IMR-90 (cell line): Measurements from ENCODE around the gene ZCCHC24. TPM values are rescaled to one million over a fixed set of nuclear protein-coding genes. Genes with fewer than 3 reads are reported as not detected.

Source experiments
- ATAC-seq: fragments of 200-7000 bp; cut with Tn5 transposase; 2 replicates; pipeline ENCODE4 v1.9.1; 2020; ENCODE audit warnings: low read depth, mild to moderate bottlenecking, moderate library complexity
- BruUV-seq: library from RNA; stranded (reverse); fragments of 400-500 nt; replicated peaks from 2 replicates; lab custom pipeline; 2021; lab: Mats Ljungman, UMichigan
- CTCF ChIA-PET: fragments of 300-600 bp; formaldehyde crosslinking; extraction: SDS; loops from one replicate; lab custom pipeline; 2021; ENCODE audit warnings: antibody characterized with exemption; lab: Yijun Ruan, JAX
- POLR2A ChIA-PET: fragments of 300-600 bp; sonication (Branson Sonifier 250); formaldehyde crosslinking; loops from one replicate; lab custom pipeline; 2022; ENCODE audit warnings: antibody characterized with exemption; ENCODE audit not compliant: unreplicated experiment; lab: Charles Lee
- DNase-seq: peaks from one replicate; pipeline ENCODE4 v3.0.0; 2013
- H2AFZ ChIP-seq: replicated peaks from 2 replicates; pipeline ENCODE3; 2013; ENCODE audit warnings: low read length, mild to moderate bottlenecking; ENCODE audit not compliant: poor library complexity
- H2AK5ac ChIP-seq: 2 replicates; pipeline ENCODE4 v1.6.1; 2013; ENCODE audit warnings: low read depth, low read length, inconsistent platforms
- H2AK9ac ChIP-seq: replicated peaks from 2 replicates; pipeline ENCODE3; 2013; ENCODE audit warnings: mild to moderate bottlenecking, low read depth, low read length, moderate library complexity; ENCODE audit not compliant: poor library complexity
- H2BK120ac ChIP-seq: 2 replicates; pipeline ENCODE4 v1.6.1; 2013; ENCODE audit warnings: low read depth, low read length, inconsistent platforms
- H2BK15ac ChIP-seq: 3 replicates; pipeline ENCODE4 v1.6.1; 2013; ENCODE audit warnings: low read depth, low read length, inconsistent platforms
- H2BK20ac ChIP-seq: 2 replicates; pipeline ENCODE4 v1.6.1; 2013; ENCODE audit warnings: low read depth, mild to moderate bottlenecking, inconsistent platforms, low read length, moderate library complexity
- H2BK5ac ChIP-seq: 2 replicates; pipeline ENCODE4 v1.6.1; 2013; ENCODE audit warnings: mild to moderate bottlenecking, low read depth, low read length, inconsistent platforms; ENCODE audit not compliant: poor library complexity, severe bottlenecking
- H3K14ac ChIP-seq: replicated peaks from 2 replicates; pipeline ENCODE4 v1.6.1; 2013; ENCODE audit warnings: low read depth, low read length, inconsistent platforms
- H3K18ac ChIP-seq: 2 replicates; pipeline ENCODE4 v1.6.1; 2013; ENCODE audit warnings: low read depth, low read length, control low read depth
- H3K23ac ChIP-seq: 2 replicates; pipeline ENCODE4 v1.6.1; 2013; ENCODE audit warnings: low read depth, low read length, inconsistent platforms
- H3K27ac ChIP-seq: 2 replicates; pipeline ENCODE4 v1.5.1; 2013; ENCODE audit warnings: mild to moderate bottlenecking, control low read depth, low read length; ENCODE audit not compliant: insufficient read depth
- H3K27me3 ChIP-seq: 2 replicates; pipeline ENCODE4 v1.6.1; 2013; ENCODE audit warnings: low read length; ENCODE audit not compliant: control insufficient read depth, insufficient read depth
- H3K36me3 ChIP-seq: 2 replicates; pipeline ENCODE4 v1.6.1; 2013; ENCODE audit warnings: low read length, mixed read lengths; ENCODE audit not compliant: control insufficient read depth, insufficient read depth
- H3K4ac ChIP-seq: 2 replicates; pipeline ENCODE4 v1.6.1; 2013; ENCODE audit warnings: low read depth, low read length, inconsistent platforms
- H3K4me1 ChIP-seq: 2 replicates; pipeline ENCODE4 v1.6.1; 2013; ENCODE audit warnings: low read length, mixed read lengths; ENCODE audit not compliant: control insufficient read depth, insufficient read depth
- H3K4me2 ChIP-seq: 2 replicates; pipeline ENCODE4 v1.6.1; 2013; ENCODE audit warnings: low read depth, mild to moderate bottlenecking, control low read depth, low read length, moderate library complexity
- H3K4me3 ChIP-seq: 2 replicates; pipeline ENCODE4 v1.5.1; 2013; ENCODE audit warnings: low read depth, mild to moderate bottlenecking, control low read depth, low read length, moderate library complexity; ENCODE audit not compliant: insufficient read depth
- H3K56ac ChIP-seq: 2 replicates; pipeline ENCODE4 v1.6.1; 2013; ENCODE audit warnings: low read length, inconsistent platforms; ENCODE audit not compliant: insufficient read depth; ENCODE audit errors: extremely low read depth
- H3K79me1 ChIP-seq, 2 experiments: 2 replicates each; pipeline ENCODE4 v1.6.1; 2013; ENCODE audit warnings: low read length in 2 of 2, inconsistent platforms in 1 of 2, low read depth in 1 of 2
- H3K9ac ChIP-seq: 2 replicates; pipeline ENCODE4 v1.6.1; 2013; ENCODE audit warnings: low read depth, low read length, control low read depth
- H3K9me1 ChIP-seq: 2 replicates; pipeline ENCODE4 v1.6.1; 2013; ENCODE audit warnings: low read length, inconsistent platforms; ENCODE audit not compliant: insufficient read depth
- H3K9me3 ChIP-seq: 2 replicates; pipeline ENCODE4 v1.6.1; 2013; ENCODE audit warnings: low read length; ENCODE audit not compliant: control insufficient read depth, insufficient read depth
- H4K20me1 ChIP-seq: 2 replicates; pipeline ENCODE4 v1.6.1; 2013; ENCODE audit warnings: low read length, inconsistent platforms; ENCODE audit not compliant: insufficient read depth
- H4K5ac ChIP-seq: 2 replicates; pipeline ENCODE4 v1.6.1; 2013; ENCODE audit warnings: mild to moderate bottlenecking, low read depth, low read length, control low read depth
- H4K8ac ChIP-seq, 2 experiments: 2 replicates each; pipeline ENCODE4 v1.6.1; 2013; ENCODE audit warnings: low read depth in 2 of 2, low read length in 2 of 2, control low read depth in 1 of 2, inconsistent platforms in 1 of 2
- H4K91ac ChIP-seq: 2 replicates; pipeline ENCODE4 v1.6.1; 2013; ENCODE audit warnings: low read depth, low read length, inconsistent platforms; ENCODE audit not compliant: insufficient read depth
- BHLHE40 ChIP-seq: fragments of 150-350 bp; IDR thresholded peaks from 2 replicates; pipeline ENCODE4 v1.6.1; 2016; ENCODE audit warnings: mild to moderate bottlenecking, low read depth, low read length
- MAFK ChIP-seq: IDR thresholded peaks from 2 replicates; pipeline ENCODE4 v1.6.1; 2012; ENCODE audit warnings: low read depth, low read length, improper control_type of control experiment
- MAZ ChIP-seq: IDR thresholded peaks from 2 replicates; pipeline ENCODE4 v1.6.1; 2012; ENCODE audit warnings: low read depth, mild to moderate bottlenecking, low read length, improper control_type of control experiment, moderate library complexity, borderline replicate concordance
- SMC3 ChIP-seq: fragments of 150-350 bp; IDR thresholded peaks from 2 replicates; pipeline ENCODE4 v1.6.1; 2016; ENCODE audit warnings: low read depth, mild to moderate bottlenecking, antibody characterized with exemption, low read length, moderate library complexity
- WGBS, 2 experiments: methylation state at CpG; one replicate each; pipeline versions ENCODE4 v1.1.5 to v1.1.7; 2013; ENCODE audit warnings: missing lambda C conversion rate in 2 of 2; ENCODE audit not compliant: insufficient read length in 1 of 2; ENCODE audit errors: extremely low coverage in 2 of 2; 5-methylcytosine and 5-hydroxymethylcytosine counted together
- dilution Hi-C: fragments of 300-500 bp; cut with HindIII; formaldehyde crosslinking; loops from one replicate; pipeline ENCODE4 v1.14.3; 2018; ENCODE audit warnings: low sequenced_read_pairs; ENCODE audit not compliant: unreplicated experiment
- in situ Hi-C: fragments of 300-500 bp; cut with MboI; formaldehyde crosslinking; loops from 3 replicates; pipeline ENCODE4 v1.14.3; 2019; ENCODE audit warnings: low sequenced_read_pairs, inconsistent platforms, mixed read lengths
- intact Hi-C: fragments of 100-400 bp; cut with micrococcal nuclease; formaldehyde crosslinking; loops from 2 replicates; pipeline ENCODE4 v1.10.0; 2022
- polyA plus RNA-seq, 3 experiments: library from polyadenylated mRNA; depleted of rRNA; stranded (reverse); fragments of >200 nt; gene quantifications; 2 replicates each; pipeline ENCODE4 v1.2.3, GENCODE V29; 2012; ENCODE audit warnings: low replicate concordance in 1 of 3
- total RNA-seq: library from RNA; depleted of rRNA; stranded (reverse); fragments of >200 nt; gene quantifications from 2 replicates; pipeline ENCODE4 v1.2.3, GENCODE V29; 2012

ZCCHC24 gene
- total and polyA plus RNA-seq, 2 of the 4 experiments (the other 2 are of a cell fraction), result 15.1 to 25.9 TPM

- BruUV-seq, result no TSS peak
- TF ChIP-seq MAZ, result peak; percentile 33; the same call in 1 of the 2 replicates
- TF ChIP-seq BHLHE40, result 0 out of 2 replicates have a peak, but pooled peaks have one; percentile 31
- no peak for TF ChIP-seq SMC3
- TF ChIP-seq MAFK, result no peak
- H2AFZ ChIP-seq, result peak overlapping the region; percentile 4
- ChIA-PET POLR2A (interaction anchor here (1.0 kb wide), 1 partner anchor 9 kb away, joined by 3 read pairs; no protein-coding TSS in a partner anchor), CTCF (interaction anchor here (1.5 kb wide), 1 partner anchor 26 kb away, joined by 4 read pairs; no protein-coding TSS in a partner anchor)
- peak overlapping the region; percentile 26; the same call in 1 of the 2 replicates for H3K18ac ChIP-seq
- no peak overlapping the region for H3K23ac ChIP-seq
- intact Hi-C loops, result no loop called here
- H3K27me3 ChIP-seq, result no peaks in the 10 kb centered on the region
- dilution Hi-C loops, result no loop called here
- H3K14ac ChIP-seq, result peak overlapping the region; percentile 72
- H2BK120ac ChIP-seq, result peak overlapping the region; percentile 60; the same call in 1 of the 2 replicates
- no peak overlapping the region for H3K4me2 ChIP-seq
- H3K9ac ChIP-seq, result no peak overlapping the region
- H3K4me3 ChIP-seq, result no peak overlapping the region
- peaks cover 40% of the 10 kb centered on the region for H3K9me1 ChIP-seq
- H2AK9ac ChIP-seq, result peak overlapping the region; percentile 46
- peak overlapping the region; percentile 81 for H3K4ac ChIP-seq
- no peaks in the 10 kb centered on the region for H3K9me3 ChIP-seq
- peaks cover 57 to 70% of the 10 kb centered on the region in 2 experiments for H3K79me1 ChIP-seq
- 48% methylated on average over 5 of the region's 10 CpGs; no CpG with 5 or more reads in 1 of the 2 experiments for WGBS, 2 experiments
- H2AK5ac ChIP-seq, result peak overlapping the region; percentile 83
- H2BK5ac ChIP-seq, result peak overlapping the region; percentile 61
- H3K36me3 ChIP-seq, result peaks cover 62% of the 10 kb centered on the region
- H4K20me1 ChIP-seq, result peaks cover 45% of the 10 kb centered on the region
- DNase-seq, result peak; percentile 41
- in situ Hi-C loops, result no loop called here
- H3K56ac ChIP-seq, result peak overlapping the region; percentile 40; the same call in 1 of the 2 replicates
- peak overlapping the region in 1 of 2 experiments; percentile 59; a peak in 1 of 4 replicates for H4K8ac ChIP-seq
- 0 out of 2 replicates have a peak overlapping the region, but pooled peaks have one; percentile 23 for H2BK20ac ChIP-seq
- H3K27ac ChIP-seq, result peak overlapping the region; percentile 39; the same call in 1 of the 2 replicates
- H4K5ac ChIP-seq, result no peak overlapping the region
- H3K4me1 ChIP-seq, result peaks cover 39% of the 10 kb centered on the region
- ATAC-seq, result peak; percentile 66
- H2BK15ac ChIP-seq, result peak overlapping the region; percentile 51; the same call in 1 of the 3 replicates
- H4K91ac ChIP-seq, result peak overlapping the region; percentile 58
Measured at GRCh38 chr10:79413196-79413595, 32.2 kb downstream of the ZCCHC24 start.
